ENCODE results near the gene GYG1.

The GYG1 gene

DNA sequence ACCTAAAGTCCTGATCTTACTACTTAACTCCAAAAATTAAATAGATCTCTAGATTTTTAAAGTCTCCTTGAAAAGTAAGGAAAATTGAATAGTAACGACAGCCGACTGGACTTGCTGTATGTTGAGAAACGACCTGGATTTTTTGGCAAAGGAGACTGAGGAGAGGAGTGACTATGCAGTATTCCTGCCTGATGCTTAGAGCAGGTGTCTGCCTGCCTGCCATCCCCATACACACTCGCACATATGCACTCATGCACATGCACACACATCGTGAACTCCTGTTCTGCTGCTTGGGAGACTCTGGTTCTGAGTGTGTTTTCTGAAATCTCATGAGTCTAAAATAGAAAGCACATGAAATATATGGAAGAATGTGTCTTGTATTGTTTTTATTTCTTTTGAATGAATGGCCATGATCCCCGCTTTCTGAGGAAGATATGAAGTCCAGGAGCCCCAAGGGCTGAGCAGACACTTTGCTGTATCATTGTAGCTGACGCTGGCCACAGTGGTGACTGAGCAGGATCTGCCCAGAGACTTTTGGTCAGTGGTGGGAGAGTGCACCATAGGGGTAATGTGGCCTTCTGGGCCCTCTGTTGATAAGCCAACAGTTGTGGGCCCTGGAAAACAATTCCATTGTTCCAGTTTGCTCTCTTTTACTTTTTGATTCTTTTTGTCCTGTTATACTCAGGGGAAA lies 16.4 kb downstream of the GYG1 start:
- no peak for DNase-seq
- peaks cover 15 to 57% (median 43%) of the 10 kb centered on the region in 4 experiments for H3K36me3 ChIP-seq (ENCODE audit: control insufficient read depth in 4 of 4, insufficient read depth in 4 of 4, low read length in 3 of 4)
- no peaks in the 10 kb centered on the region for H3K9me3 ChIP-seq (ENCODE audit: control extremely low read depth in 1 of 5, control insufficient read depth in 4 of 5, insufficient read depth in 2 of 5, low read depth in 1 of 5, low read length in 4 of 5)
- no peaks in the 10 kb centered on the region for H3K27me3 ChIP-seq (replicated peaks in 2 of 5; ENCODE audit: control insufficient read depth in 4 of 5, insufficient read depth in 5 of 5, low read length in 4 of 5)
- peaks cover 0 to 9% (median 0%) of the 10 kb centered on the region in 4 experiments for H3K4me1 ChIP-seq (ENCODE audit: control extremely low read depth in 1 of 4, control insufficient read depth in 4 of 4, insufficient read depth in 4 of 4, low read length in 3 of 4)
- H3K4me3 ChIP-seq (ENCODE audit: control insufficient read depth in 1 of 7, extremely low read depth in 1 of 7, insufficient read depth in 4 of 7, low read depth in 2 of 7, low read length in 6 of 7), result no peak overlapping the region
- CTCF ChIA-PET, result no interaction called here
- WGBS (ENCODE audit: insufficient coverage), result 100% methylated on average over 5 of the region's 7 CpGs
- POLR2A ChIA-PET, result no interaction called here
- H3K27ac ChIP-seq (ENCODE audit: insufficient read depth in 1 of 2, low read depth in 1 of 2, low read length in 2 of 2, poor library complexity in 1 of 2, severe bottlenecking in 2 of 2), result no peak overlapping the region

DNA sequence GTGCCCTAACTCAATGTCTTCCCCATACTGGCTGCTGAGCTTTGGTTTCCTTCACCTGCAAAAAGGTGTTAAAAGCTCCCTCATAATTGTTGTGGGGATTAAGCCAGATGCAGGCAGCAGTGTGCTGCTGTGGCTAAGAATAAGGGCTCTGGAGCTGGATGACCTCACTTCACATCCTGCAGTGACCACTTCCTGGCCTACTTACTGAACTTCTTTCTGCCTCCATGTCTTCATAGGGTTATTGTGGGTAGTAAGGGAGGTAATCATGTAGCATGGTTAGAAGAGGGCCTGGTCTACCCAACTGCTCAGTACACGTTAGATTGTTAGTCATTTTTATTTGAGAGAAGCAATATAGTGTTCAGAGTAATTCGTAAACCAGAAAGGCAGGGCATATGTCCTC lies 18.4 kb downstream of the GYG1 start:
- ChIA-PET CTCF (interaction anchor here (0.6 to 1.2 kb wide), 3 partner anchors 9 to 34 kb away, joined by 3 to 5 read pairs (median 4); no protein-coding TSS in a partner anchor), POLR2A (interaction anchor here (0.6 kb wide), 1 partner anchor 18 kb away, joined by 4 read pairs; the partner anchor contains the start of gene GYG1)
- Histone ChIP-seq H3K4me1 (ENCODE audit: control extremely low read depth in 1 of 4, control insufficient read depth in 4 of 4, insufficient read depth in 4 of 4, low read length in 3 of 4) (peaks cover 0 to 9% (median 0%) of the 10 kb centered on the region in 4 experiments), H3K4me3 (ENCODE audit: control insufficient read depth in 1 of 7, extremely low read depth in 1 of 7, insufficient read depth in 4 of 7, low read depth in 2 of 7, low read length in 6 of 7) (no peak overlapping the region), H3K27me3 (replicated peaks in 2 of 5; ENCODE audit: control insufficient read depth in 4 of 5, insufficient read depth in 5 of 5, low read length in 4 of 5) (no peaks in the 10 kb centered on the region), H3K36me3 (ENCODE audit: control insufficient read depth in 4 of 4, insufficient read depth in 4 of 4, low read length in 3 of 4) (peaks cover 18 to 51% (median 42%) of the 10 kb centered on the region in 4 experiments), H3K27ac (ENCODE audit: insufficient read depth in 1 of 2, low read depth in 1 of 2, low read length in 2 of 2, poor library complexity in 1 of 2, severe bottlenecking in 2 of 2) (no peak overlapping the region), H3K9me3 (ENCODE audit: control extremely low read depth in 1 of 5, control insufficient read depth in 4 of 5, insufficient read depth in 2 of 5, low read depth in 1 of 5, low read length in 4 of 5) (no peaks in the 10 kb centered on the region)
- DNase-seq, result peak in 2 of 3 donors; percentile 26 to 42
- WGBS (ENCODE audit: insufficient coverage), result 100% methylated on average over 2 of the region's 2 CpGs

DNA sequence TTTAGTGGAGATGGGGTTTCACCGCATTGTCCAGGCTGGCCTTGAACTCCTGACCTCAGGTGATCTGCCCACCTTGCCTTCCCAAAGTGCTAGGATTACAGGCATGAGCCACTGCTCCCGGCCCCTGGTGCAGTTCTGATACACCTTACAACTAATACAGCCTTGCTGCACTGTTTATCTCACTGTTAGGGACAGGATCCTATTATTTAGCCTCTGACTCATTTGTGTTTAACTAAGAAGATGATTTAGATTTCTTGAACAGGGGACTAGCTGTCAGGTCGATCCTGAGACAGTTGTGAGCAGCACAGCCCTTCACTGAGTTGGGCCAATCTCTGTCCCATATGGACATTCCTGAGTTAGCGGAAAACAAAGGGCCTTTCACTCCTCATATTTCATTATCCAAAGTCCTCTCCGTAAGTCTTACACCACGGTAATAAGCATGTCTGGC lies 19.2 kb downstream of the GYG1 start:
- Histone ChIP-seq H3K9me3 (ENCODE audit: control extremely low read depth in 1 of 5, control insufficient read depth in 4 of 5, insufficient read depth in 2 of 5, low read depth in 1 of 5, low read length in 4 of 5) (no peaks in the 10 kb centered on the region), H3K27ac (ENCODE audit: insufficient read depth in 1 of 2, low read depth in 1 of 2, low read length in 2 of 2, poor library complexity in 1 of 2, severe bottlenecking in 2 of 2) (no peak overlapping the region), H3K36me3 (ENCODE audit: control insufficient read depth in 4 of 4, insufficient read depth in 4 of 4, low read length in 3 of 4) (peaks cover 18 to 54% (median 42%) of the 10 kb centered on the region in 4 experiments), H3K4me1 (ENCODE audit: control extremely low read depth in 1 of 4, control insufficient read depth in 4 of 4, insufficient read depth in 4 of 4, low read length in 3 of 4) (peaks cover 0 to 9% (median 0%) of the 10 kb centered on the region in 4 experiments), H3K4me3 (ENCODE audit: control insufficient read depth in 1 of 7, extremely low read depth in 1 of 7, insufficient read depth in 4 of 7, low read depth in 2 of 7, low read length in 6 of 7) (no peak overlapping the region), H3K27me3 (replicated peaks in 2 of 5; ENCODE audit: control insufficient read depth in 4 of 5, insufficient read depth in 5 of 5, low read length in 4 of 5) (no peaks in the 10 kb centered on the region)
- POLR2A ChIA-PET, result no interaction called here
- no peak for DNase-seq
- WGBS (ENCODE audit: insufficient coverage), result 92% methylated on average over 6 of the region's 6 CpGs
- CTCF ChIA-PET, result no interaction called here

DNA sequence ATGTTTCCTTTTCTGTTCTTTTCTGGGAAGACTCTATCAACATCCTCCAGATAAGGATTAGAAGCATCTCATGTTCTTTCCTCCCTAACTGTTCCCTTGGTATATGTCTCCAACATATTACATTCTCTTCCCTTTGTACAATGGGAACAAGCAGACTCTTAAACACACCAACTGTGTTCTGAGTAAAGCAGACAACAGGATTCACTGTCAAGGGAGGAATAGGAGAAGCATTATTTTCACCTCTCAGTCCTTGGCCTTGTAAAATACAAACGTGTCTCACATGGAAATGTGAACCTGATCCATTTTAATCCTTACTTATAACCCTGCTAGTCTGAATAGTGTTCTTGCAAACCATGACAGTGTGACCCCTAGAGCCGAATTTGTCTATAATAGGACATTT lies 19.6 kb downstream of the GYG1 start:
- no peaks in the 10 kb centered on the region for H3K9me3 ChIP-seq (ENCODE audit: control extremely low read depth in 1 of 5, control insufficient read depth in 4 of 5, insufficient read depth in 2 of 5, low read depth in 1 of 5, low read length in 4 of 5)
- CTCF ChIA-PET, result no interaction called here
- 83% methylated on average over 1 of the region's 2 CpGs for WGBS (ENCODE audit: insufficient coverage)
- H3K4me3 ChIP-seq (ENCODE audit: control insufficient read depth in 1 of 7, extremely low read depth in 1 of 7, insufficient read depth in 4 of 7, low read depth in 2 of 7, low read length in 6 of 7), result no peak overlapping the region
- DNase-seq, result no peak
- H3K27me3 ChIP-seq (replicated peaks in 2 of 5; ENCODE audit: control insufficient read depth in 4 of 5, insufficient read depth in 5 of 5, low read length in 4 of 5), result no peaks in the 10 kb centered on the region
- H3K27ac ChIP-seq (ENCODE audit: insufficient read depth in 1 of 2, low read depth in 1 of 2, low read length in 2 of 2, poor library complexity in 1 of 2, severe bottlenecking in 2 of 2), result no peak overlapping the region
- POLR2A ChIA-PET, result no interaction called here
- peaks cover 0 to 9% (median 0%) of the 10 kb centered on the region in 4 experiments for H3K4me1 ChIP-seq (ENCODE audit: control extremely low read depth in 1 of 4, control insufficient read depth in 4 of 4, insufficient read depth in 4 of 4, low read length in 3 of 4)
- H3K36me3 ChIP-seq (ENCODE audit: control insufficient read depth in 4 of 4, insufficient read depth in 4 of 4, low read length in 3 of 4), result peaks cover 18 to 57% (median 42%) of the 10 kb centered on the region in 4 experiments

DNA sequence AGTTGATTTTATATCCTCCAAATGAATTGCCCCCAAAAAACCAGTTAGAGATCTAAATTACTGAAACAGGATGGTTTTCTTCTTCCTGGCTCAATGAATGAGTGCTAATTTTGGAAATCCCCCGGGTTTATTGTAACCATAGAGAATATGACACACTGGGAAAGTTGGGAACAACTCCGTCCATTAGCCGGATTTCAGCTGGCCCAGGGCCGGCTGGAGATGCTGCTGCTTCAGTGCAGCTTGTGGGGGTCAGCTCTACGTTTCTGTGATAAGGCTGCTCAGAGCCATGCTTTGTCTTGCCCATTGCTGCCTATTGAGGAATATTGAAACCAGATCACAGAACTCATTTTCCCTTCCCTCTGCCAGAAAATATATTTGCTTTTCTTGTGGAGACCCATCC lies 20.3 kb downstream of the GYG1 start:
- ChIA-PET POLR2A (no interaction called here), CTCF (no interaction called here)
- 99% methylated on average over 5 of the region's 5 CpGs for WGBS (ENCODE audit: insufficient coverage)
- Histone ChIP-seq H3K4me3 (ENCODE audit: control insufficient read depth in 1 of 7, extremely low read depth in 1 of 7, insufficient read depth in 4 of 7, low read depth in 2 of 7, low read length in 6 of 7) (no peak overlapping the region), H3K9me3 (ENCODE audit: control extremely low read depth in 1 of 5, control insufficient read depth in 4 of 5, insufficient read depth in 2 of 5, low read depth in 1 of 5, low read length in 4 of 5) (no peaks in the 10 kb centered on the region), H3K27me3 (replicated peaks in 2 of 5; ENCODE audit: control insufficient read depth in 4 of 5, insufficient read depth in 5 of 5, low read length in 4 of 5) (no peaks in the 10 kb centered on the region), H3K27ac (ENCODE audit: insufficient read depth in 1 of 2, low read depth in 1 of 2, low read length in 2 of 2, poor library complexity in 1 of 2, severe bottlenecking in 2 of 2) (no peak overlapping the region), H3K36me3 (ENCODE audit: control insufficient read depth in 4 of 4, insufficient read depth in 4 of 4, low read length in 3 of 4) (peaks cover 18 to 61% (median 42%) of the 10 kb centered on the region in 4 experiments), H3K4me1 (ENCODE audit: control extremely low read depth in 1 of 4, control insufficient read depth in 4 of 4, insufficient read depth in 4 of 4, low read length in 3 of 4) (peaks cover 0 to 9% (median 0%) of the 10 kb centered on the region in 4 experiments)
- no peak for DNase-seq

DNA sequence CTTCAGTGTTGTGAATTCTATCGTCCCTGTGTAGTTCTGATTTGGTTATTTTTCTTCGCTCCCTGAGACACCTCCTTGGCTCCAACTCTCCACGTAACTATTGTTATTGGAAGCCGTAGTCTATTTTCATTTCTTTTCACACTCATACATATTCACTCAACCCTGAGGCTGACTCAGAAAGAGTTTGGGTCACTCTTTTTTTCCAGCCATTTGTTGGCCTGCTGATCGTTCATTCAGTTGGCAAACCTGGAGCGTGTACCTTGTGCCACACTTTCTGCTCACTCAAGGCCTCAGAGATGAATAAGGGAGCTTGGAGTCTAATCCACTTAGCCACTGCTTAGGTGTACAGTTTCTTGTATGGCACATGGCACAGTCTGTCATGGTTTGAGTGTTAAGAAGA lies 22.4 kb downstream of the GYG1 start:
- ChIA-PET CTCF (no interaction called here), POLR2A (no interaction called here)
- whole genome bisulfite sequencing (ENCODE audit: insufficient coverage), result 100% methylated on average over 2 of the region's 6 CpGs
- no peaks in the 10 kb centered on the region for H3K9me3 ChIP-seq (ENCODE audit: control extremely low read depth in 1 of 5, control insufficient read depth in 4 of 5, insufficient read depth in 2 of 5, low read depth in 1 of 5, low read length in 4 of 5)
- H3K4me3 ChIP-seq (ENCODE audit: control insufficient read depth in 1 of 7, extremely low read depth in 1 of 7, insufficient read depth in 4 of 7, low read depth in 2 of 7, low read length in 6 of 7), result no peak overlapping the region
- H3K27ac ChIP-seq (ENCODE audit: insufficient read depth in 1 of 2, low read depth in 1 of 2, low read length in 2 of 2, poor library complexity in 1 of 2, severe bottlenecking in 2 of 2), result no peak overlapping the region
- peaks cover 13 to 54% (median 29%) of the 10 kb centered on the region in 4 experiments for H3K36me3 ChIP-seq (ENCODE audit: control insufficient read depth in 4 of 4, insufficient read depth in 4 of 4, low read length in 3 of 4)
- no peaks in the 10 kb centered on the region for H3K27me3 ChIP-seq (replicated peaks in 2 of 5; ENCODE audit: control insufficient read depth in 4 of 5, insufficient read depth in 5 of 5, low read length in 4 of 5)
- H3K4me1 ChIP-seq (ENCODE audit: control extremely low read depth in 1 of 4, control insufficient read depth in 4 of 4, insufficient read depth in 4 of 4, low read length in 3 of 4), result peaks cover 0 to 9% (median 0%) of the 10 kb centered on the region in 4 experiments
- DNase-seq, result no peak

DNA sequence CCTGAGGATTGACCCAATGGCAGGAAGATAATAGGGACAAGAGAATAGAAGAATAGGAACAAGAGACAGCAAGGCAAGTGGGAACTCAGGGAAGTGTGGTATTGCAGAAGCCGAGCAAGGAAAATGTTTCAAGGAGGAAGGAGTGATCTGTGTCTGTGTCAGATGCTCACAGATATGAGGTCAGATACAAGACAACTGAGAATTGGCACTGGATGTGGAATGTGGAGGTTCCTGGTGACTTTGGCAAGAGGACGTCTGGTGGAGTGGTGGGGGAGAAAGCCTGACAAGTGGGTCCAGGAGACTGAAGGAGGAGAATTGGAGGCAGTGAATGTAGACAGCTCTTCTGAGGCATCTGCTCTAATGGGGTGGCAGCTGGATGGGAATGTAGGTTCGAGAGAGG lies 24.1 kb downstream of the GYG1 start:
- CTCF ChIA-PET, result interaction anchor here (1.6 kb wide), 1 partner anchor 13 kb away, joined by 3 read pairs; no protein-coding TSS in a partner anchor
- H3K4me3 ChIP-seq (ENCODE audit: control insufficient read depth in 1 of 7, extremely low read depth in 1 of 7, insufficient read depth in 4 of 7, low read depth in 2 of 7, low read length in 6 of 7), result no peak overlapping the region
- H3K27ac ChIP-seq (ENCODE audit: insufficient read depth in 1 of 2, low read depth in 1 of 2, low read length in 2 of 2, poor library complexity in 1 of 2, severe bottlenecking in 2 of 2), result no peak overlapping the region
- WGBS (ENCODE audit: insufficient coverage), result 96% methylated on average over 2 of the region's 3 CpGs
- no peaks in the 10 kb centered on the region for H3K4me1 ChIP-seq (ENCODE audit: control extremely low read depth in 1 of 4, control insufficient read depth in 4 of 4, insufficient read depth in 4 of 4, low read length in 3 of 4)
- H3K27me3 ChIP-seq (replicated peaks in 2 of 5; ENCODE audit: control insufficient read depth in 4 of 5, insufficient read depth in 5 of 5, low read length in 4 of 5), result no peaks in the 10 kb centered on the region
- no peaks in the 10 kb centered on the region for H3K9me3 ChIP-seq (ENCODE audit: control extremely low read depth in 1 of 5, control insufficient read depth in 4 of 5, insufficient read depth in 2 of 5, low read depth in 1 of 5, low read length in 4 of 5)
- DNase-seq, result no peak
- POLR2A ChIA-PET, result no interaction called here
- H3K36me3 ChIP-seq (ENCODE audit: control insufficient read depth in 4 of 4, insufficient read depth in 4 of 4, low read length in 3 of 4), result peaks cover 10 to 59% (median 25%) of the 10 kb centered on the region in 4 experiments
